Activated T-cell treated with anti-CD3 and anti-CD28 coated beads, Interleukin-2, amount 50 U/mL, for 24 hours (primary cell): ENCODE data around the gene GRM7.

Source experiments
- DNase-seq: peaks from one replicate; pipeline ENCODE4 v3.0.0-alpha.2; 2020
- H3K27ac Mint-ChIP-seq: 2 replicates; pipeline ENCODE4 v1.8.0; 2020; ENCODE audit warnings: mild to moderate bottlenecking, mixed read lengths
- H3K27me3 Mint-ChIP-seq: 2 replicates; pipeline ENCODE4 v1.8.0; 2020; ENCODE audit warnings: mixed read lengths
- H3K36me3 Mint-ChIP-seq: 2 replicates; pipeline ENCODE4 v1.8.0; 2020; ENCODE audit warnings: low read depth, mixed read lengths
- H3K4me1 Mint-ChIP-seq: 2 replicates; pipeline ENCODE4 v1.8.0; 2020; ENCODE audit warnings: low read depth, mixed read lengths
- H3K4me3 Mint-ChIP-seq: 2 replicates; pipeline ENCODE4 v1.8.0; 2020; ENCODE audit warnings: mild to moderate bottlenecking, moderate library complexity, mixed read lengths
- H3K9me3 Mint-ChIP-seq: 2 replicates; pipeline ENCODE4 v1.8.0; 2020; ENCODE audit warnings: mixed read lengths

GRM7 gene

DNA sequence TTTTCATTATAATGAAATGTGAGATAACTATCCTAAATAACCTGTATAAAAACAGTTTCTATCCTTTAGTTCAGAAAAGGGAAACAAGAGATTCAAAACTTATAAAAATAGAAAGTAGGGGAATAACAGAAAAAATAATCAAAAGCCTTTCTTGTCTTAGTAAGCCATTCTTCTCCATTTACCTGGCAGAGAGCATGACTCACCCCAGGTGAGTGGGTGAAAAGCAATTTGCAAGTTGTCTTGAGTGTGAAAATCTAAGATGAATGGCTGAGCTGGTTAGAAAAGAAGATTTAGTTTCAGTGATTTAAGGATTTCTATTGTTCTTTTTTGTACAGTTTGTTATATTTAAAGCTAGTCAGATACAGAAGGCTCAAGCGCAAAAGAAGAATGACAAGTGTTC, 702.0 kb downstream of the GRM7 start:
- Mint-ChIP-seq H3K27me3 (no peaks in the 10 kb centered on the region), H3K4me3 (no peak overlapping the region), H3K27ac (no peak overlapping the region), H3K9me3 (peaks cover under 1% of the 10 kb centered on the region), H3K4me1 (no peaks in the 10 kb centered on the region), H3K36me3 (no peaks in the 10 kb centered on the region)
- no peak for DNase-seq

DNA sequence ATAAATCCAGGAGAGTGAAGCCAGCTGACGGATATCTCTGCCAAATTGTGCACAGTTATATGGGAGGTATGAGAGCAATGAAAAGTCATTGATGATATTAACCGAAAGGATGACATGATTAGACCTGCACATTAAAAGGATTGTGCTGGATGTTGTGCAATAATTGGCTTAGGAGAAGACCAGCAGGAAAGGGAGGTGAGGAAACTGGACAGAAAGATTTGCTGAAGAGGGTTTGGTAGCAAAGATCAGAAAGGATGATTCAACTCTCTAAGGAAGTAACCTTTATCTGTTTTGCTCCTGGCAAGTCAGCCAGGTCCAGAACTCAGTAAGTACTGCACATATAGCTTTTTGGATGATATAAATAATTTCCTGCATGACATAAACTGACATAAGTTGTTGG, 704.7 kb downstream of the GRM7 start:
- Mint-ChIP-seq H3K27ac (no peak overlapping the region), H3K27me3 (no peaks in the 10 kb centered on the region), H3K9me3 (peaks cover 6% of the 10 kb centered on the region), H3K4me1 (no peaks in the 10 kb centered on the region), H3K36me3 (no peaks in the 10 kb centered on the region), H3K4me3 (no peak overlapping the region)
- DNase-seq = no peak

DNA sequence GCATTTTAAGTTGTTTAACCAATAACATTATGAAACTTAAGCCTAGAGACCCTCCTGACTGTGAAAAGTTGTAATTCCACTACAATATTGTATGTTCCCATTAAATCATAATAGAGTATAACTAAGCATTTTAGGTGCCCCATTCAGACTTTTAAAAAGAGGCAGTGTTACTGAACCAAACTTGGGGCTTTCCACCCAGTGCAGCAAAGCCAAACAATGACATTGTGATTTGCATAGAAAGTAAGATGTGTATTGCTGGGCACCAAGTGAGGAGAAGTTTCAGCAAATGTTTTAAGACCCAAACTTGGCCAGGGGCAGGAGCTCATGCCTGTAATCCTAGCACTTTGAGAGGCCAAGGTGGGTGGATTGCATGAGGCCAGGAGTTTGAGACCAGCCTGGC, 706.2 kb downstream of the GRM7 start:
- H3K27me3 Mint-ChIP-seq = no peaks in the 10 kb centered on the region
- no peak for DNase-seq
- peaks cover 12% of the 10 kb centered on the region for H3K9me3 Mint-ChIP-seq
- H3K27ac Mint-ChIP-seq = no peak overlapping the region
- no peaks in the 10 kb centered on the region for H3K36me3 Mint-ChIP-seq
- no peaks in the 10 kb centered on the region for H3K4me1 Mint-ChIP-seq
- no peak overlapping the region for H3K4me3 Mint-ChIP-seq

DNA sequence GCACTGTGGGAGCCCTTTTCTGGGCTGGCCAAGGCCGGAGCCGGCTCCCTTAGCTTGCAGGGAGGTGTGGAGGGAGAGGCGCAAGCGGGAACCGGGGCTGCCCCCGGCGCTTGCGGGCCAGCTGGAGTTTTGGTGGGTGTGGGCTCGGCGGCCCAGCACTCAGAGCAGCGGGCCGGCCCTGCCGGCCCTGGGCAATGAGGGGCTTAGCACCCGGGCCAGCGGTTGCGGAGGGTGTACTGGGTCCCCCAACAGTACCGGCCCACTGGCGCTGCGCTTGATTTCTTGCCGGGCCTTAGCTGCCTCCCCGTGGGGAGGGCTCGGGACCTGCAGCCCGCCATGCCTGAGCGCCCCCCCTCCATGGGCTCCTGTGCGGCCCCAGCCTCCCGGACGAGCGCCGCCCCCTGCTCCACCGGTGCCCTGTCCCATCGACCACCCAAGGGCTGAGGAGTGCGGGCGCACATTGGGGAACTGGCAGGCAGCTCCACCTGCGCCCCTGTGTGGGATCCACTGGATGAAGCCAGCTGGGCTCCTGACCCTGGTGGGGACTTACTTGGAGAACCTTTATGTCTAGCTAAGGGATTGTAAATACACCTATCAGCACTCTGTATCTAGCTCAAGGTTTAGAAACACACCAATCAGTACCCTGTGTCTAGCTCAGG, 707.7 kb downstream of the GRM7 start:
- no peaks in the 10 kb centered on the region for H3K27me3 Mint-ChIP-seq
- H3K36me3 Mint-ChIP-seq = no peaks in the 10 kb centered on the region
- no peak for DNase-seq
- no peak overlapping the region for H3K27ac Mint-ChIP-seq
- H3K9me3 Mint-ChIP-seq = peaks cover 12% of the 10 kb centered on the region
- H3K4me1 Mint-ChIP-seq = no peaks in the 10 kb centered on the region
- no peak overlapping the region for H3K4me3 Mint-ChIP-seq

DNA sequence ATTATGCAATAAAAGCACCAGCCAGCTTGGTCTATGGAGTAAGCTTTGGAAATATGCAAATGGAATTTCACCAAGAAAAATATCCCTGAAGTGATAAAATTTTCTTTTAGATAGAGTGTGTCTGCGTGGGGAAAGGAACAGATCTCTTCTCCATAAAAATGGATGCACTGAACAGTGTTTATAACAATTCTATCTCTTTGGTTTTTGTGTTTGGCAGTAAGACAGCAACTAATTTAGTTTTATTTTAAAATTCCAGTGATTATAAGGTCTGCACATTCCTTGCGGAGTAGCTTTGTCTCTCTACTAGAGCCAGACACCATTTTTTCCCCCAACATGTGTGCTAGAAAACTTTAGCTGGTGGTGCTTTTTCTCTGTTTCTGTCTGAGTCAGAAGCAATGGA, 712.4 kb downstream of the GRM7 start:
- no peak overlapping the region for H3K4me3 Mint-ChIP-seq
- no peak for DNase-seq
- H3K27me3 Mint-ChIP-seq = no peaks in the 10 kb centered on the region
- no peaks in the 10 kb centered on the region for H3K36me3 Mint-ChIP-seq
- no peak overlapping the region for H3K27ac Mint-ChIP-seq
- H3K4me1 Mint-ChIP-seq = no peaks in the 10 kb centered on the region
- peaks cover 9% of the 10 kb centered on the region for H3K9me3 Mint-ChIP-seq

DNA sequence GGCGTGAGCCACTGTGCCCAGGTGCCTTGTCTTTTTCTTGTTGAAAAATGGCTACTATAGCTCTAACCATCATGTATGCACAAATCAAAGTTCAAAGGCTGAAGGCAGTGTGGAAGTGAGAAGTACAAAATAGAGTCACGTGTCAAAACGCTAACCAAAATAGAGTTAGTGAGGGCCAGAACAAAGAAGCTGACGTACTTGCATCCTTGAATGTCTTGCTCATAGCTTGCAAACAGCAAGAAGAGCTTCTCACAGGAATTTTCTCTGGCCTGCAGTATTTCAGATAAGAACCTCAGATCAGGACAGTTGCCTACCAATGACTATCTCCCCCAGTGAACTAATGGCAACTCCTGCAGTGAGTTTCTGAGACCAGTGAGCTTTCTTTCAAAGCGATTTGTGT, 713.5 kb downstream of the GRM7 start:
- Mint-ChIP-seq H3K27me3 (no peaks in the 10 kb centered on the region), H3K4me3 (no peak overlapping the region), H3K27ac (no peak overlapping the region), H3K9me3 (peaks cover 9% of the 10 kb centered on the region), H3K36me3 (no peaks in the 10 kb centered on the region), H3K4me1 (no peaks in the 10 kb centered on the region)
- no peak for DNase-seq

DNA sequence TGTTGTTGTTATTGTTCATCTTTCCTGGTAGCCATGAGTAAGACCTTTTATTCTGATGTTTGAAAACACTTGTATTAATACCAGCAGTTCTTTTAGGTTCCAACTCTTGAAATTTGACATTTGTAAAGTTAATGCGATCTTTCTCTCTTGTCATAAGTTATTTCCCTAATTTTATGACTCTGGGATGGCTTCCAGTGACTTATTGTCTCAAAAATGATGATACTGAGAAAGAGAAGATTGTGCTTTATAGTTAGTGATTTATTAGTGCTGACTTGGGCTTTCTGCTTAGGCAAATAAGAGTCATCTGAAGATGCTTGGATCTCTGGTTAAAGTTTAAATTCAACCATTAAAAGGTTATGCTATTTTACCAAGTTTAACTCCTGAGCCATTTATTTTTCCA, 715.2 kb downstream of the GRM7 start:
- Mint-ChIP-seq H3K4me3 (no peak overlapping the region), H3K27me3 (no peaks in the 10 kb centered on the region), H3K4me1 (no peaks in the 10 kb centered on the region), H3K9me3 (peaks cover 7% of the 10 kb centered on the region), H3K27ac (no peak overlapping the region), H3K36me3 (no peaks in the 10 kb centered on the region)
- no peak for DNase-seq

DNA sequence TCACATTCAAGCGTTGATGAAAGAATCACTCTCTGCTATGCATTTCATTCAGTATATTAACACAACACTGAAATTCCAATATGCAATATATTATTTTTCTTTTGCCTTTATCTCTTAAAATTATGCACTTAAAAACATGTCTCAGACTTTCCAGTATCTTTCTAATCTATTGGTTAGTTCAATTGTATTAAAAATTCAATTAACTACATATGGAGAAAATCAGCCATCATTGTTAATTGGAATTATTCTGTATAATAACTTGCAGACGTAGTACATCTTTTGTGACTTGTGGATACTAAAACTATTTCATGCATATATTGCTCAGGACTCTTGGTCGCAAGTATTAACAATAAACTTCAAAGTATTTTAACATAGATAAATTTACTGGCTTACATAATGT, 715.6 kb downstream of the GRM7 start:
- Mint-ChIP-seq H3K27ac (no peak overlapping the region), H3K9me3 (peaks cover 3% of the 10 kb centered on the region)

GRCh38 chr3:7577513-7577912, 716.6 kb downstream of the GRM7 start:
- H3K9me3 Mint-ChIP-seq = no peaks in the 10 kb centered on the region
- DNase-seq = no peak
- H3K4me3 Mint-ChIP-seq = no peak overlapping the region

More for the DNA sequence above, 715.6 kb downstream of the GRM7 start:
- Mint-ChIP-seq H3K4me1 (no peaks in the 10 kb centered on the region), H3K36me3 (no peaks in the 10 kb centered on the region), H3K4me3 (no peak overlapping the region), H3K27me3 (no peaks in the 10 kb centered on the region)
- DNase-seq = no peak

GRCh38 chr3:7581831-7582230, 720.9 kb downstream of the GRM7 start:
- Mint-ChIP-seq H3K27me3 (no peaks in the 10 kb centered on the region), H3K9me3 (no peaks in the 10 kb centered on the region), H3K4me3 (no peak overlapping the region), H3K4me1 (no peaks in the 10 kb centered on the region), H3K27ac (no peak overlapping the region), H3K36me3 (no peaks in the 10 kb centered on the region)
- DNase-seq = no peak

More at GRCh38 chr3:7577513-7577912, 716.6 kb downstream of the GRM7 start:
- Mint-ChIP-seq H3K4me1 (no peaks in the 10 kb centered on the region), H3K27me3 (no peaks in the 10 kb centered on the region), H3K27ac (no peak overlapping the region), H3K36me3 (no peaks in the 10 kb centered on the region)

DNA sequence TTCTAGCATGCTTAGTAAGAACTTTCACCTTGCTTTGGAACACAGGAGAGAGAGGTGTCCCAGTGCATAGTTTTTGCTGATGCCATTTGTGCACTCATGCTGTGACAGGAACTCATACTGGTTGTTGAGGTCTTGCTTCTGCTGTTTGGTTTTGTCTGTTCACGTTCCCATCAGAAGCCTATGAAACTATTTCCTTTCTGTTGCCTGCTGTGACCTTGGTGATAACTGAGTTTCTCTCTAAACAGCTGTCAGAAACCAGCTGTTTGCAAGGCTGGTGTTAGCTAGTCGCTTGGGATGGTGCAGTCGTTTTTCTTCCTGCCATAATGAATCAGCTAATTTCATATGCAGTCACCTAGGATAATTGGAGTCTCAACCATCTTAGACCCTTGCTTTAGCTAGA, 724.1 kb downstream of the GRM7 start:
- no peaks in the 10 kb centered on the region for H3K9me3 Mint-ChIP-seq
- H3K27ac Mint-ChIP-seq = no peak overlapping the region
- H3K4me1 Mint-ChIP-seq = no peaks in the 10 kb centered on the region
- H3K36me3 Mint-ChIP-seq = no peaks in the 10 kb centered on the region
- DNase-seq = no peak
- H3K4me3 Mint-ChIP-seq = no peak overlapping the region
- no peaks in the 10 kb centered on the region for H3K27me3 Mint-ChIP-seq

GRCh38 chr3:7588236-7588635, 727.3 kb downstream of the GRM7 start:
- H3K36me3 Mint-ChIP-seq = no peaks in the 10 kb centered on the region
- no peaks in the 10 kb centered on the region for H3K4me1 Mint-ChIP-seq
- H3K27me3 Mint-ChIP-seq = no peaks in the 10 kb centered on the region
- H3K27ac Mint-ChIP-seq = no peak overlapping the region
- DNase-seq = no peak
- H3K9me3 Mint-ChIP-seq = no peaks in the 10 kb centered on the region
- no peak overlapping the region for H3K4me3 Mint-ChIP-seq

DNA sequence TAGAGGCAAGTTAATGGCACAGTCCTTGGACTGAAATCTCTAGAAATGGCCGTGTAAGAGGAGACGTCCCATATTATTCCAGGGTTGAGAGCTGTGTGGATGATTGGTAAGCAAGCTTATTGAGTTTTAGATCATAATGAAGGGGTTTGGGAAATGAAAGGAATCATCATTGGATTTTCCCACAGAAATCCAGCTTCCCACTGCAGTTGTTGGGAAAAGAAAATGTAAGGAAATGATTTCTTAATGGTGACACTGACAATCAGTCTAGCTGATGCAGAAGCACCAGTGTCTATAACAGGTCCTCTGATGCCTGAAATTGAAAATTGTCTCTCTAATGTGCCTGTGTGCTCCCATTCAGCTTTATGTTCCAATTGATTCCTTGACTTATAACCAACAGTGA, 728.6 kb downstream of the GRM7 start:
- Mint-ChIP-seq H3K9me3 (no peaks in the 10 kb centered on the region), H3K36me3 (no peaks in the 10 kb centered on the region), H3K4me1 (no peaks in the 10 kb centered on the region), H3K4me3 (no peak overlapping the region), H3K27ac (no peak overlapping the region), H3K27me3 (no peaks in the 10 kb centered on the region)
- DNase-seq = no peak

DNA sequence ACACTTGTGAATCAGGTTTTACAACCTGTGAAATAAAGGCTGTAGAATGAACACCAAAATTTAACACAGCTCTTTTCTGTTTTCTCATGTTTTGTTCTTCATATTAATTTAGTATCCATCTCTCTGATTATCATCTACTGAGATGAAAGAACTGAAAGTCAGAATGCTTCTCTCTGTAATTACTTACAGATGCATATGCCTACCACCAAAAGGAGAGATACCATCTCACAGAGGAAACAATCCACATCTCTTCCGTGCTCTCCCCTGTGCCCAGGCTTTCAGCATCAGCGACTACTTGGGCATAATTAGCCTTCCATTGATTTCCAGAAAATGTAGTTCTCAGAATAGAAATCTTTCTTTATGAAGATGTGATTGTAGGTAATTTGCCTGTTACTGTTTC, 741.4 kb downstream of the GRM7 start:
- no peak for DNase-seq
- Mint-ChIP-seq H3K4me3 (no peak overlapping the region), H3K27me3 (no peaks in the 10 kb centered on the region), H3K9me3 (no peaks in the 10 kb centered on the region), H3K27ac (no peak overlapping the region), H3K4me1 (no peaks in the 10 kb centered on the region), H3K36me3 (no peaks in the 10 kb centered on the region)

GRCh38 chr3:7607083-7607482, 746.2 kb downstream of the GRM7 start:
- no peak overlapping the region for H3K27ac Mint-ChIP-seq
- no peaks in the 10 kb centered on the region for H3K36me3 Mint-ChIP-seq
- H3K4me3 Mint-ChIP-seq = no peak overlapping the region
- no peaks in the 10 kb centered on the region for H3K27me3 Mint-ChIP-seq
- no peaks in the 10 kb centered on the region for H3K4me1 Mint-ChIP-seq
- no peaks in the 10 kb centered on the region for H3K9me3 Mint-ChIP-seq
- no peak for DNase-seq

GRCh38 chr3:7607676-7608075, 746.8 kb downstream of the GRM7 start:
- H3K9me3 Mint-ChIP-seq = no peaks in the 10 kb centered on the region
- H3K27me3 Mint-ChIP-seq = no peaks in the 10 kb centered on the region
- H3K4me3 Mint-ChIP-seq = no peak overlapping the region
- no peak for DNase-seq
- no peaks in the 10 kb centered on the region for H3K36me3 Mint-ChIP-seq
- H3K27ac Mint-ChIP-seq = no peak overlapping the region
- H3K4me1 Mint-ChIP-seq = no peaks in the 10 kb centered on the region
